OCI-LY3 (cell line): ENCODE results near the gene PAPOLB.

ENCODE experiments used
- CTCF ChIP-seq: fragments of 200-600, 300-600 bp; sonication (generic); IDR thresholded peaks from 2 replicates; pipeline ENCODE4 v1.5.1; 2014; ENCODE audit warnings: antibody characterized with exemption, low read length, low read depth
- EZH2phosphoT487 ChIP-seq: fragments of 200-600 bp; shearing (Covaris generic); IDR thresholded peaks from 2 replicates; pipeline ENCODE4 v1.6.1; 2018; ENCODE audit warnings: antibody characterized with exemption, mixed run types, low read depth

DNA sequence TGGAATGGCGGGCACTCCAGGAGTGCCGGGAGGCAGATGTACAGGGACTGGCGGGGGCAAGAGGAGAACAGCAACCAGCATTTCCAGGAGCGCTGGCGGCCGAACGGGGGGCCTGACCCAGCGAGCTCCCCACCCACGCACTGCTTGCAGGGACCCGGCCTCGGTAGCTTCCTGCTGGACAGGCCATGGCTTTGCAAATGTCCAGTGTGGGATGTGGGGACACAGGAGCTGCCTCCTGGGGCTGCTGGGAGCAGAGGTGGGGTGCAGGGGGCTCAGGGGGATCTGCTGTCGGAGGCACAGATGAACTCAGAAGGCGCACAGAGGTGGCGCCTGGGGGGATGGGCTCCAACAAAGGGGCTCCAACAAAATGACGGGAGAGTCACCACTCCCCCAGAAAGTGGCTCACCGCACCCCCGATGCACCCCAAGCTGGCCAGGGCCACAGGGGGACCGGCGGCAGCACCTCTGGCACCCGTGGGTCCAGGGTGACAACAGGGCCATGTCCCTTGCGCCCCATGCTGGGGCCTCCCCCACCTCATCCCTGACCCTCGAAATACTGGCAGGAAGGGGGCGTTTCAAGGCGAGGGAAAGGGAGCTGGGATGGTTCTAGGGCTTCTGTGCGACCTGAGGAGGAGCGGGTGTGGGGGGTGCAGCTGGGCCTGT, 45.3 kb downstream of the PAPOLB start:
- TF ChIP-seq CTCF = no peak
- TF ChIP-seq EZH2phosphoT487 = no peak
